ENCODE data around the gene USH1G.

USH1G gene

DNA sequence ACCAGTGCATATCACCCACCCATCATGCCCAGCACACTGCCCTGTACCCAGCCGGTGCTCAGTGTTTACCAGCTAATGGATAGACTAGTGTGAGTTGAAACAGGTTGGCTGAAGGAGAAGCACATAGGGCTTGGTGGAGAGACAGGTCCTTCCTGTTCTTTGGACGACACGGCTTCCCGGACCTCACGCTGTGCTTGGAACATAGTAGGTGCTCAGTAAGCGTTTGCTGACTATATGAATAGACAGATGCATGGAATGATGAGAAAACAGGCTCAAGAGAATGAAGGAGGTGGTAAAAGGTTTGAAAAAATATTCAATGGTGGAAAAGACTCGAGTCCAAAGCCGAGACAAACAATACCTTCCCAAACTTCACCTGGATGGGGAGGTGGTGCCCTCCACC lies 22.8 kb downstream of the USH1G start:
- DNase-seq = no peak

DNA sequence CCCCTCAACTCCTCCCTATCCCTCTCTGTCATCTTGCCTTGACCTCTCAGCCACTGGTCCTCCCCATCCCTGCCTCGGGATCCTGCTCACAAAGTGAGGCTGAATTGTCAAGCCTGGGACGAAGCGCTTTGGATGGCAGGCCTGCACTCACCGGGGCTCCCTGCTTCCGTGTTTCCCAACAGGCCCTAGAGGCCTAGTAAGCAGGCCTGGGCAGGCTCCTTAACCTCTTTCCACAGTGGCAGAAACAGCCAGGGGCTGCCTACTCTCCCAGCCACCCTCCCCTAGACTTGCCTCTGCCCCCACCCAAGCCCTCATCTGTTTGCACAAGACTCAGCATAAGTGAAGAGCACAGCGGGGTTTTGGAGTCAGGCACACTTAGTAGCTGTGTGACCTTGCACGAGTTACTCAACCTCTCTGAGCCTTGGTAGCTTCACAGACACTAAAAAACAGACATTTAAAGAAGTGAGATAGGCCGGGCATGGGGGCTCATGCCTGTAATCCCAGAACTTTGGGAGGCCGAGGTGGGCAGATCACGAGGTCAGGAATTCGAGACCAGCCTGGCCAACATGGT lies 24.6 kb downstream of the USH1G start:
- DNase-seq = no peak

DNA sequence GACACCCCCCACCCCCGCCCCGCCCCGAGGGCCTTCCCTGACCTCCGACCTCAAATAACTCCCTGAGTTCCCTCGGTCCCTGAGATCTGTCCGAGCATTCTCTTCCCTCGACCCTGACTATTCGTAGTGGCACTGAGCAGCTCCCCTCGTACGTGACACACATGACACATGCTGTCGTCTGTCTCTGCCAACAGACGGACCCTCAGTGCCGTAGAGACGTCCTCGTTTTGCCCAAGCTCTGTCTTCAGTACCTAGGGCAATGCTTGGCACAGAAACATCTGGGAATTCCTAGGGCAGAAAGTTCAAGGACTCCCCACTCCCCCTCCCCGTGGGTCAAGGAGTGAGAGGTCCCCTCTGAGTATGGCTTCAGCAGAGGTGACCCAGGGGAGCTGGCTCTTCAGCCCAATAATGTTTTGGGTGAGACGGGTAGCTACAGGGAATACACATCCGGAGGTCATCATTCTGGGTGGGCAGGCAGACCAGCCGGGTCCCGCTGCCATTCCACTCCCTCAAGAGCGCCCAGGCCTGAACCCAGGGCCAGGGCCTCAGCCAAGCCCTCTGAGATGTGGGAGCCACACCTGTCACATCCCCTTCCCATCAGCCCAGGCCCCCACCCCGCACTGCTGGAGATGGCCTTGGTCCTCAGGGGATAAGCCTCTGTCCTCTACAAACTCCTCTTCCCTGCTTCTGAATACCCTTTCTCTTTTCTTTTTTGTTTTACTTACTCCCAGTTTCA lies 29.0 kb downstream of the USH1G start:
- no peak for DNase-seq

DNA sequence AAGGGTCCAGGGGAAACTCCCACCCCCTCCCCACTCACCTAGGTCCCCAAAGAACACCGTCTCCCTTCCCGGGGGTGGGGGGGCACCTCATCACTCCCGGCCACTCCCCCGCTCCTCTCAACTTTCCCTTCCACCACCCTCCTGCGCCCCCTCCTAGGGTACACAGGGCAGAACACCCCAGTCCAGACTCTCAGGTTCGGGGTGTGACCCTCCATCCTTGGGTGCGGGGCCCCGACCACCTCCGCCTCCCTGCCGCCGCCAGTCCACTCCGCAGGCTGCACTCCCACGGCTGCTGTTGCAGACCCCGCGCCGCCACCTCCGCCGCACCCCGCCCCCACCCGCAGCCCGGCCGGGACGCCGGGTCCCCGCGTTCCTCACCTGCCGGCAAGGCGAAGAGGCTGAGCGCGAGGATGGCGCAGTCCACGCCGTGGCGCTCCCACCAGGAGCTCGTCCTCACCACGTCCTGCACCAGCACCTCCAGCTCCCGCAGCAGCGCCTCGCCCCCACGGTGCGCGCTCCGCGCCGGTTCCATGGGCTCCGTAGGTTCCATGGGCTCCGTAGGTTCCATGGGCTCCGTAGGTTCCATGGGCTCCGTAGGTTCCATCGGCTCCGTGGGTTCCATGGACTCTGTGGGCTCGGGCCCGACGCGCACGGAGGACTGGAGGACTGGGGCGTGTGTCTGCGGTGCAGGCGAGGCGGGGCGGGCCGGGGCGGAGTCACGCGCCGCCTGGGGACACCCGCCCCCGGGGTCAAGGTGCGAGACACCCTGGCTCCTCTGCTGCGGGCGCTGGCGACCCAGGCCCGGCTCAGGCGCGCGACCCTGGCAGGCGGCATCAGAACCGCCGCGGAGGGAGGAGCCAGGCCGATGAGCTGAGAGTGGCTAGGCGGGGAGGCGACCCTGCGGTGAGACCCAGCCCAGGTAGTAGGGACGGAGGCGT lies 29.8 kb downstream of the USH1G start, which contains the start of gene FADS6:
Gene FADS6 (minus strand): TSS at position 660 of the 938 bp plus-strand sequence. CDS start 38 bp downstream, at position 622.
- no peak for DNase-seq

DNA sequence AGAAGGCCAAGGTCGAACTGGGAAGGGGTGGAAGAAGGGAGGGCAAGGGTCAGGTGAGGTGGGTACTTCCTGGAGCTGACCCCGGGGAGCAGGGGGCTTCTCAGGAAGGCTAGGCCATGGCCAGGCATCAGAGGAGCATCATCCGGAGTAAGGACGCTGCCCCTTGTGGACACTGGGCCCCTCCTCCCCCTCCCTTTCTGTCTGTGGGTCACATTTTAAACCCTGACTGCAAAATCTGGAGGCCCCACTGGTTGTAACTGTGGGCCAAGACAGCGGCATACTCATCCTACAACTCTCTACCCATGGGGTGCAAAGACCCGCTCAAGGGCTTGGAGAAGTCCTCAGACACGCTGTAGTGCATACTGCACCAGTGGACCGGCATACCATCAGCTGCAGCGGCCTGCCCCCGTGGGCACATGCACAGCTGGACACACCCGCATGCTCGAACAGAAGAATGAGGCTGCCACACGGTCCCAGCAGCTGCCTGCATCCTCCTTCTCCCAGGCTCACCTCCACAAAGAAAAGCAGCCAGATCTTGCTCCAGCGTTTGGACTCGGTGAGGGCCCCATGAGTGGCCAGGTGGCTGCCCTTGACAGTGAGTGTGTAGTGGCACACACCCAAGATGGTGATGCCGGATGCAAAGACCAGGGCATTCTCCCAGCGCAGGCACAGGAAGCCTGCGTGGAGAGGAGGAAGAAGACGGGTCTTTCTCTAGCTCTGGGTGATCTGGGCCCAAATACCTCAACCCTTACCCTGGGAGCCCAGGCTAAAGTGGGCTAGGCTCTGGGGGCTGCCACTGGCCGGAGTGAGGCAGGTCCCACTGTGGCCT lies 30.8 kb downstream of the USH1G start:
- DNase-seq = no peak

DNA sequence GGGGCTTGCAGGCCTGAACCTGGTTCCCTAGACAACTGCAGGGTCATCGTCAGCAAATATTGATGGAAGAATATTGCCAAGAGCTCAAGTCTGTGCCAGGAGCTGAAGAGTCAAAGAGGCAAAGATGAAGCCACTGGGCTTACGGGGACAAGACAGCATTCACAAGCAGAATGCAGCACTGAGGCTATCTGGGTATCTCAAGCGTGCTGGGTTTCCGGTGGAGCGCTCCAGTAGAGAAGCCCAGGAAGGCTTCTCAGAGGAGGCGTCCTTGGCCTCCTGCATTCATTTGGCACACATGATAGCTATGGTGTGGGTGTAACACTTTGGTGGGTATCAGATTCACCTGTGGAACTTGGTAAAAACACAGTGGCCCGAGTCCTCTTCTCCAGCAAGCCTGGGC lies 32.5 kb downstream of the USH1G start:
- DNase-seq = no peak

DNA sequence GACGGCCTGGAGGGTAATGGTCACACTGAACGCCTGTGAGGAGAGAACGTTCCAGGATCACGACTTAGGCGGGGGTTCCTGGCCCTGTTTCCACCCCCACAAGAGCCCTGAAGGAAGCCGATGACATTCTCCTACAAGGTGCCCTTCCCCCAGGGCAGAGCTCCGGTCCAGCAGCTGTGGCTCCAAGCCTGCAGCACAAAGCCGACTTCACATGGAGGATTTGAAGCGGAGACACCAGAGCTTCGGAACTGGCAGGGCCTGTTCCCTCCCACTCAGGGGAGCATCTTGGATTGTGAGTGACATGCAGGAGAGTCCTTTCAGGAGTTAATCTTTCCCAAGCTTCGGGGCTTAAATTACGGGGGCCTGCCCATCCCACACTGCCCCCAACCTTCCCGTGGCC lies 34.6 kb downstream of the USH1G start:
- DNase-seq = no peak

DNA sequence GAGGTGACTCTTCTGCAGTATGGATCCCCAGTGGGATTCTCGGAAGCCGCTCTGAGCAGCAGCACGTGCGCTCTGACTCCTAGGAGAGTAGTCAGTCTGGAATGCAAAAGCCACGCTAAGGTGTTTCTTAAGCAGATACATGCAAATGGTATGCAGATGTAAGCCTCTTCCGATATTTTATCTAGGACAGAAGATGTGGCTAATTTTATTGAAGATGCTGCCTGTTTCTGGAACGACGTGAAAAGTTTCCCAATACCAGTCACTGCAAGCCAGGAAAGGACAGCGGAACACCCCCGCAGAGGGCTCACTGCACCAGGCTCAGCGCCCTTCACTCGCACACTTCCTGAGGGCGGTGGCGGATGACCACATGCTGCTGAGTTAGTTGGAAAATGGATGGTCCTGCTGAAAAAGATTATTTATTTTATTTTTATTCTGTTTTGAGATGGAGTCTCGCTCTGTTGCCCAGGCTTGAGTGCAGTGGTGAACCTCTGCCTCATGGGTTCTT lies 39.8 kb downstream of the USH1G start:
- DNase-seq = no peak

DNA sequence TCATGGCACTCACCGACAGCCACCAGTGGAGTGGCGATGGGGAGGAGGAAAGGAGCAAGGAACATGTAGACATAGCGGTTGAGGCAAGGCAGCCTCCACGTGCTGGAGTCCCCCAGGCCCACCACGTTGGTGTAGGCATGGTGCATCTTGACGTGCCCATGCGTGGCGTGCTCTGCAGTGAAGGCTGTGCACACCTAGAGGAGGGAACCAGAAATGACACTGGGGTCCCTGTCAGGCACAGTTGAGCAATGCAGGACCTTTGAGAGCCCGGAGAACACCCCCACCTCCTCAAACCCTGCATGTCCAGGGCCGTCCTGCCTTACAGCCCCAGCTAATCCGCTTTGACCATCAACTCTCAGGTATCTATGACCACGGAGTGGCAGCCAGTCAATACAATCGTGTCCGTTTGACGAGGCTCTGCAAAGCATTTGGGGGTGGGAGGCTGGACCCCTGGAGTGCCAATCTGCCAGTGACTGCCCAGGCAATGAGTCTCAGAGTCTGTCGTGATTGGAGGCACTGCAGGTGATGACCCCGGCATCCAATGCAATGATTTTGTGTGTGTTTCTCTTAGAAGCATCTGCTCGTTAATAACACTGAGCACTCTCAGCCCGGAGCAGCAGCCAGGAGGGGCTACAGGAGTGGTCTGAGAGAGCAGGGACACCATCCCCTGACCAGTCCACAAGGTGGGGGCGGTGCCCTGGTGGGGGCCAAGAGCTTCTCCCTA lies 40.4 kb downstream of the USH1G start:
- no peak for DNase-seq

DNA sequence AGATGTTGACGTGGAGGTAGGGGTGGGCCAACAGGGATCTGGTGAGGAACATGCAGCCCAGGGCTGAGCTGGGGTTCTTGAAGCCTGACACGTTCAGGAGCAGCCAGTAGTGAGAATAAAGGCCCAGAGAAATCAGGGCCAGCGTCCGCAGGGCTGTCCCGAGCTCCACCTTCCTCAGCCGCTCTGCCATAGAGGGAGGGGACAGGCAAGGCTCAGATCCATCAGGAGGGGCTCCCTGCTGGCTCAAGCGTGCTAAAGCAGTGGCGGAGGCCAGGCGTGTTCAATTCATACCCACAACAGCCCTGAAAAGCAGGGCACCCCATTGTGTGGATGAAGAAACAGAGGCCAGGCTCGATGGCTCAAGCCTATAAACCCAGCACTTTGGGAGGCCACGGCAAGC lies 42.0 kb downstream of the USH1G start:
- no peak for DNase-seq

DNA sequence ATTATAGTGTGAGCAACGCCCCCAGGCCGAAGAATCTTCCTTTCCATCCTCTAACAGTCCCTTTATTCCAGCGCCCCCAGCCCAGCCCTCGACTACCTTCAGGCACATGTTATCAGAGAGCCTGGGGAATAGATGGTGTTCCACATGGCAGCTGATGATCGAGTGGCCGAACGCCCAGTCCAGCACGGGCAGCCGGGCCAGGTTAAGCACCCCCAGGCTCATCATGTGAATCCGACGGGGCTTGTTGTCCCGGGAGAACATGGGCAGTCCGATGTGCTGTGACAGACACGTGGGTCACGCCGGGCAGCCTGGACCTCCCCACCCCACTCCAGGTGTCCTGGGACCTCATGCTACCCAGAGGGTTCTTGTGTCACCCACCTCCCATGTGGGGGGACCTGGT lies 43.7 kb downstream of the USH1G start:
- no peak for DNase-seq

DNA sequence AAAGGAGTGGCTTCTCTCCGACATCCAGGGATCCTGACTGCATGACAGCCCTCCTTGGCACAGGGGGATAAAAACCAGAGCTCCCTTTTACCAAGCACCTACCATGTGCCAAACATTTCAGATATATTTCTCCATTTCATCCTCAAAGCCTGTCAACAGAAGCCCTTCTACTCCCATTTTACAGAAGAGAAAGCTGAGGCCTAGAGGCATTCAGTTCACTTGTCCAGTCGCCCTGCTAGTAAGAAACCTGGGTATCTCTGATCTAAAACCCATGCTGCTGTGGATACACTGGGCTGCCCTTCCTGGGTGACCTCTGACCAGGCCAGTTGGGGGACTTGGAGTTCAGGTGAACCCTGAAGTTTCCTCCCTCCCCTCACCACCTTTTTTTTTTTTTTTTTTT lies 44.4 kb downstream of the USH1G start:
- no peak for DNase-seq

DNA sequence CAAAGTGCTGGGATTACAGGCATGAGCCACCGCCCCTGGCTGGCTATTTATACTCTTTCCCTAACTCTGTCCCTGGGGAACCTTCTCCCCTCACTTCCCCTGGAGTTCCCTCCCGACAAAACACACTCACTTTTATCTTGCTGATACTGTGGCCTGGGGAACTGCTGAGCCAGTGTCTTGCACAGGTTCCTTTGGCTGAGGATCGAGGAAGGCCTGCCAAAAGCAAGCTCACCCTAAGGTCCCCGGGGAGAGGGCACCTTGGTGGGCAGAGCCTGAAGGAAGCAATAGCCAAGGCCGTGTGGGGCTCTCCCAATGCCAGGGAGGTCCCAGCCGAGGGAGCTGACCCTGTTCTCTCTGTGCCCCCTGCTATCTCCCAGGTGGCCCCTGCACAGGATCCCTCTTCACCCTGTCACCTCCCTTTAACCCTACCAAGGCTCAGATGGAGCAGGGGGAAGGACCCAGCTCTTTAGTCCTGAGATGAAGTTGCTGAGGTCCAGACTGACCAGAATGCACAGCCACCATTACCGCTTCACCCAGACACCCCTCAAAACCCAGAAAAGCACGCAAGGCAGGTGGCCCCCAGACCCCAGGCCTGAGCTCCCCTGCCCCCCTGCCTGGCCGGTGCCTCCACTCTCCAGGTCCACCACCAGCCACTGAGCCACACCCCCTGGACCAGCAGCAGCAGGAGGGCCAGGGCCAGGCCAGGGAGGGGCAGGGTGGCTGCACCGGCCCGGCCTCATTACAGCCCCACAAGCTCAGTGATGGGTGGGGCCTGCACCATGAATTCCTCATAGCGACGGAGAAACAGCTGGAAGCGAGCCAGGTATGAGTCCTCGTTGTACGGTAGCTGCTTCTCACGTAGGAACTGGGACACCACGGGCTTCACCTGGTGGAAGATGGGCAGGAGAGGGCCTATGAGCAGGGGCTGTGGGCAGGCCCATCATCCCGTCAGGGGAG lies 45.2 kb downstream of the USH1G start:
- no peak for DNase-seq

DNA sequence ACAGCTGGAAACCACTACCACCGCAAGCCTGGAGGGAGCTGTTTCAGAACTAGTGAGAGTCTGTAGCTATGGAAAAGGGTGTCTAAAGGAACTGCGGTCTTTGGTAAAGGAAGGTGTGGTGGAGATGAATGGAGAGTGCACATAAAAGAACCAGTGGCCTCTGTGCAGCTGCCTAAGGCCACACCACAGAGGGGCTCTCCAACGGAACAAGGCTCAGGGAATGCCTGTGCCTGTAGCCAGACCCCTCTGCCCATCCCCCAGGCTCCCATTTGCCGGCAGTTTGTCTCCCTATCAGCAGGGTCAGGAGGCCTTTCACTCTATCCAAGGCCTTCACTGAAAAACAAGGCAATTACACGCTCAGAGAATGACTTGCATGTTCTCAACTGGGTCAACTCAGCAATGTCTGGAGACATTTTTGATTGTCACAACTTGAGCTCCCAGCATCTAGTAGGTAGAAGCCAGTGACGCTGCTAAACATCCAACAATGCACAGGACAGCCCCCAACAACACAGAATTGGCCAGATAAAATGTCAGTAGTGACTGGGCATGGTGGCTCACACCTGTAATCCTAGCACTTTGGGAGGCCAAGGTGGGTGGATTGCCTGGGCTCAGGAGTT lies 47.0 kb downstream of the USH1G start:
- DNase-seq = no peak

DNA sequence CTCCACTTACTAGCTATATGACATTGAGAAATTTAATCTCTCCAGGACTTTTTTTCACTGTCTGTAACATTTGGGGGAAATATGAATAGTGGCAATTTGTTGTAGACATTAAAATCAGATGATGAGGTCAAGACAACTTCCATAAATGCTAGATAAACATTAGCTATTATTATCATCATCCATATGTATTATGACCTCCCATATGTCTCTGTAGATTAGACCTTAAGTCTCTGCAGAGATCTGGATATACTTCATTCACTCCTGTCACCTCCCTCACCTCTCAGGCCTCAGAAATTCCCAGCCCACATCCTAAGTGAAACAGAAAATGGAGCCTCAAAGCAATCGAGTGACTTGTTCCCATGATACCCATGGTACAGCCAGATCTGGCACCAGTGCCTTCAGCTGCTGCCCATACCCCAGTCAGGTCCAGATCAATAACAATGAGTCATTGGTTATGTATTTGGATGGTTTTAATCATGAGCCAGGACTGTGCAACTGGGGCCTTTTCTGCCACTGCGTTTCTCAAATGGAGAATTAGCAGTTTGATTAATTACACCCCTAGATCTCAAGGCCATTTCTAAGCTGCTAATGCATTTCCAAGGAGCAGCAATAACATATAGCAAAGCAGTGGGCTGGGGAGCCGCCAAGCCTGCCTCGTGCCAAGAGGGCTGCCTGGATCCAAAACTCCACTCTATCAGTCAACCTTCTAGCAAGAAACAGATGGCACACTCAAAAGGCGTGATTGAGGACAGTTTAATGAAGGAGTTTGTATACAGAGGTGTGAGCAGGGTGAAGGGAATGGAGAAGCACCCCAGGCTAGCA lies 47.7 kb downstream of the USH1G start:
- DNase-seq = no peak

DNA sequence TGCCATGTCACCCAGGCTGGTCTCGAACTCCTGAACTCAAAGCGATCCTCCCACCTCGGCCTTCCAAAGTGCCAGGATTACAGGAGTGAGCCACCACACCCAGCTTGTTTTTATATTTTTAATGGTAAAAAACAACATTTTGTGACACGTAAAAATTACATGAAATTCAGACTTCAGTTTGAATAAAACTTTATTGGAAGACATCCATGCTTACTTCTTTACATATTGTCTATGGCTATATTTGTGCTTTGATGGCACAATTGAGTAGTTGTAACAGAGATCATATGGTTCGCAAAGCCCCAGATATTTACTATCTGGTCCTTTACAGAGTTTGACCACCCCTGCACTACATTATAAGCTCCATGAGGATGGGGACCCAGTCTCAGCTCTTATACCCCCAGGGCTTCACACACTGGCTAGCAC lies 48.4 kb downstream of the USH1G start:
- no peak for DNase-seq

DNA sequence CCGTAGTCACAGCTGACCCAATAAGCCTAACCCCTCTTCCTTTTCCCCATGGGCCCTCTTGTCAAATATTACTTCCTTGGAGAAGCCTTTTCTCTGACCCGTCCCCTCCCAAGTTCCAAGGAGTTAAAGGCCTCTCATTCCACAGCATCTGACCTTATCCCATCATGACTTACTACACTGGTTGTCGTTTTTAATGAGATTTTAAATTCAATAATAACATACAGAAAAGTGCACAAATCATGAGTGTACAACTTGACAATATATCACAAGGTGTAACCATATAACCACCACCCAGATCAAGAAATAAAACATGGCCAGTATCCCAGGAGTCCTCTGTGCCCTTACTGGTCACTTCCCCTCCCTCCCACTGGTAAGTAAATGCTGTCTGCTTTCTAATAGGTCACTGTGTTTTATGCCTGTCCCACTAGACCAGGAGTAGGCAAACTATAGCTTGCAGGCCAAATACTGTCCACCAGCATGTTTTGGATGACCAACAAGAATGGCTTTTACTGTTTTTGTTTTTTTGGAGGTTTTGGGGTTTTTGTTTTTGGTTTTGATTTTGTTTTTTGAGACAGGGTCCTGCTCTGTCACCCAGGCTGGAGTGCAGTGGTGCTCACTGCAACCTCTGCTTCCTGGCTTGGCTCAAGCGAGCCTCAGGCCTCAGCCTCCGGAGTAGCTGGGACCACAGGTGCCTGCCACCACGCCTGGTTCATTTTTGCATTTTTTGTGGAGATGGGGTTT lies 49.0 kb downstream of the USH1G start:
- no peak for DNase-seq

Measured in activated CD4-positive, alpha-beta T cell treated with anti-CD3 and anti-CD28 coated beads for 4 hours (primary cell).